ENCODE measurements around the gene EIF4B. TPM values are rescaled to one million over a fixed set of nuclear protein-coding genes. Genes with fewer than 3 reads are reported as not detected.

The EIF4B gene
- total and polyA plus RNA-seq, 2 of the 8 experiments (the other 6 are each of a cell fraction or from before 2014, with no cell fraction given): 269 to 816 TPM

DNA sequence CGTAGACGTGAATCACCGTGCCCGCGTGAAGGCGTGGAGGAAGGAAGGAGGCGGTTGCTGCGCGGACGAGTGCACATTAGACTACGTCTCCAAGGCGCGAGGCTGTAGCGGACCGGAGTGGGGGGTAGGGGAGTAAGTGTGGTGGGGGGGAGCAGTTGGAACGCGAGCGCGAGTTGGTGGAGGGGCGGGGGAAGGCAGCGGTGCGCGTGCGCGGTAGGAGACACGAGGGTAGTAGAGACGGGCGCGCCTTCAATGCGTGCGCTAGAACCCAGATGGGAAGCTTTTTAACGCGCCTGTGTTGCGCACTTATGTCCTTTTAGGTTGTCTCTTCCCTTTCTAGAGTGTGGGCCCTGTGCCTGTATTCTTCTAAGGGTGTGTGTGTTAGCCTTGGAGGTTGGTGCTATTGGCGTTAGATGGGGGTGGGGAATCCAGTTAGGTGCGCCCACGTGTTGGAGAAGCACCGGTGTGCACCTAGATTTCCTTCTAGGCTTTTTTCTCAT, 604 bp downstream of the EIF4B start (continued):
- no peak for TF ChIP-seq CHD7 (IDR thresholded peaks at IDR 0.05; ENCODE audit: insufficient replicate concordance, low read length)
- no peak for TF ChIP-seq SIX5 (IDR thresholded peaks at IDR 0.05; ENCODE audit: low read depth, low read length)
- no peak for TF ChIP-seq POU5F1 (IDR thresholded peaks at IDR 0.05; ENCODE audit: low read depth, low read length)
- TF ChIP-seq SAP30 (IDR thresholded peaks at IDR 0.05; ENCODE audit: insufficient read depth, insufficient replicate concordance, low read length): peak; percentile 72
- TF ChIP-seq CEBPB (IDR thresholded peaks at IDR 0.05; ENCODE audit: low read depth, low read length): no peak
- no peak for TF ChIP-seq ASH2L (IDR thresholded peaks at IDR 0.05; ENCODE audit: low read length)
- TF ChIP-seq CBX5 (IDR thresholded peaks at IDR 0.05; ENCODE audit: low read depth, low read length): no peak
- no peak for TF ChIP-seq SP2 (IDR thresholded peaks at IDR 0.05; ENCODE audit: low read length)
- no peak for TF ChIP-seq KDM5A (IDR thresholded peaks at IDR 0.05; ENCODE audit: low read length)
- TF ChIP-seq POLR2AphosphoS5 (IDR thresholded peaks at IDR 0.05; ENCODE audit: low read depth, low read length): peak; percentile 85
- no peak for TF ChIP-seq SIRT6 (IDR thresholded peaks at IDR 0.05; ENCODE audit: low read length)
- no peak for TF ChIP-seq SUZ12 (IDR thresholded peaks at IDR 0.05; ENCODE audit: low read length)
- no peak for TF ChIP-seq FOSL1 (IDR thresholded peaks at IDR 0.05; ENCODE audit: insufficient read depth, low read depth, low read length)
